ENCODE measurements around the gene CYP1A2.

- no peak for TF ChIP-seq NR2C2 (CRISPR knock-in tag; IDR thresholded peaks at IDR 0.05; ENCODE audit: borderline replicate concordance)
- no peak for TF ChIP-seq TOPORS (CRISPR knock-in tag; IDR thresholded peaks at IDR 0.05)
Observed at GRCh38 chr15:74732846-74733245, 15.8 kb upstream of the CYP1A2 start.
